ENCODE results near the gene P2RY8. TPM values are rescaled to one million over a fixed set of nuclear protein-coding genes. Genes with fewer than 3 reads are reported as not detected.
"Not testable (repeated sequence)": the region's sequence is repeated elsewhere in the genome, so short reads cannot be mapped to it uniquely, and the experiment has no call there.

The P2RY8 gene
- total RNA-seq, 2 experiments from 2014 or later: 82.4 to 109 TPM

DNA sequence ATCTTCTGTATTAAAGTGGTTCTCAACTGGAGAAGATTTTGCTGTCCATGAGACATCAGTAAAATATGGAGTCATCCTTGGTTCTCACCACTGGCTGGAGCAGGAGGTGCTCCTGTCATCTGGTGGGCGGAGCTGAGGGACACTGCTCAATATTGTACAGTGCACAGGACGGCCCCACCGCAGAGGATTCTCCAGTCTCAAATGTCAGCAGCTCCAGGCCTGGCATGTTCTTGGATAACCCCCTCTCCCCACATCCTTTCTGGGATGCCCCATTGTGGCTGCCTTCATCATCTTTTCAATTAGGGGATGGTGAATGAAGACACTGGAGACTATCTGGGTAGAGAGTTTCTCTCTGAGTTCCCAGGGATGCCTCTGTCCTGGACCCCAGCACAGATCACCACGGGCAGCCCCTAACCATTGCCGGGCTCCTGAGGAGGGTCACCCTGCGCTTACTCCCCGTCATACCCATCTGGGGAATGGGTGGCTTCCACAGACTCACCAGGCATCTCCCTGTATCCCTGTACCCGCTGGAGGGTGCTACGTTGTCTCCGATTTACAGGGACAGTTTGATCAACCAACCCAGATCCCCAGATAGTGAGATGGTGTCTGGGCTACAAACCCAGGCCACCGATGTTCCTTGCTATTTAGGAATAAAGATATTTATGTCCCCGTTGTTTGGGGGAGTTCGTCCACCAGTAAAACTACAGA, 21.9 kb upstream of the P2RY8 start:
- Mint-ChIP-seq H3K36me3 (peaks cover 9% of the 10 kb centered on the region), H3K27ac (no peak overlapping the region), H3K27me3 (no peaks in the 10 kb centered on the region), H3K4me3 (no peak overlapping the region), H3K9me3 (ENCODE audit: low read depth) (peaks cover 4% of the 10 kb centered on the region), H3K4me1 (peaks cover 28% of the 10 kb centered on the region)
- CTCF ChIA-PET: no interaction called here
- no peak for ATAC-seq
- DNase-seq: peak; percentile 31

DNA sequence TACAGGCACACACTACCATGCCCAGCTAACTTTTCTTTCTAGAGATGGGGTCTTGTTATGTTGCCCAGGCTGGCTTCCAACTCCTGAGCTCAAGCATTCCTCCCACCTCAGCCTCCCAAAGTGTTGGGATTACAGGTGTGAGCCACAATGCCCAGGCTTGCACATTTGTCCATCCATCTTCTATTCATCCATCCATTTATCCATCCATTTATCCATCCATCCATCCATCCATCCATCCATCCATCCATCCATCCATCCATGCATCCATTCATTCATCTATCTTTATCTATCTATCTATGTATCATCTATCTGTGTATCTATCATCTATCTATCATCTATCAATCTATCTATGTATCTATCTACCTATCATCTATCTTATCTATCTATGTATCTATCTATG, 20.5 kb upstream of the P2RY8 start:
- H3K9me3 Mint-ChIP-seq (ENCODE audit: low read depth); H3K27ac Mint-ChIP-seq; H3K4me3 Mint-ChIP-seq; ATAC-seq; H3K27me3 Mint-ChIP-seq; H3K36me3 Mint-ChIP-seq; CTCF ChIA-PET: not testable (repeated sequence)
- DNase-seq: peak; percentile 3
- peaks cover 30% of the 10 kb centered on the region for H3K4me1 Mint-ChIP-seq

DNA sequence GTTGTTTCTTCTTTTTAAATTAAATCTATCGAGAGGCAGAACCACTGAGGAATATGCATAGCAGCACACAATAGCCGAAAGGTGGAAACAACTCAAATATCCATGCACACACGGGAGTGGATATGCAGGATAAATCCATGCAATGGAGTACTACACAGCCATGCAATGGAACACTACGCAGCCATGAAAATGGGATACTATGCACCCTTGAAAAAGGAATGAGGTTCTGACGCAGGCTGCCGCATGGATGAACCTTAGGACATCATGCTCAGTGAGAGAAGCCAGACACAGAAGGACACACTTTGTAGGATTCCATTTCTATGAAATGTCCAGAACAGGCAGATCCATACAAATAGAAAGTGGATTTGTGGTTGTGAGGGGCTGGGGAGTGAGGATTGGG, 18.4 kb upstream of the P2RY8 start:
- Mint-ChIP-seq H3K4me3 (peak overlapping the region; percentile 21), H3K36me3 (peaks cover 9% of the 10 kb centered on the region), H3K9me3 (ENCODE audit: low read depth) (peaks cover 4% of the 10 kb centered on the region), H3K27ac (peak overlapping the region; percentile 85), H3K27me3 (peaks cover 4% of the 10 kb centered on the region), H3K4me1 (peaks cover 24% of the 10 kb centered on the region)
- CTCF ChIA-PET: no interaction called here
- DNase-seq: peak; percentile 16
- ATAC-seq: peak; percentile 4

DNA sequence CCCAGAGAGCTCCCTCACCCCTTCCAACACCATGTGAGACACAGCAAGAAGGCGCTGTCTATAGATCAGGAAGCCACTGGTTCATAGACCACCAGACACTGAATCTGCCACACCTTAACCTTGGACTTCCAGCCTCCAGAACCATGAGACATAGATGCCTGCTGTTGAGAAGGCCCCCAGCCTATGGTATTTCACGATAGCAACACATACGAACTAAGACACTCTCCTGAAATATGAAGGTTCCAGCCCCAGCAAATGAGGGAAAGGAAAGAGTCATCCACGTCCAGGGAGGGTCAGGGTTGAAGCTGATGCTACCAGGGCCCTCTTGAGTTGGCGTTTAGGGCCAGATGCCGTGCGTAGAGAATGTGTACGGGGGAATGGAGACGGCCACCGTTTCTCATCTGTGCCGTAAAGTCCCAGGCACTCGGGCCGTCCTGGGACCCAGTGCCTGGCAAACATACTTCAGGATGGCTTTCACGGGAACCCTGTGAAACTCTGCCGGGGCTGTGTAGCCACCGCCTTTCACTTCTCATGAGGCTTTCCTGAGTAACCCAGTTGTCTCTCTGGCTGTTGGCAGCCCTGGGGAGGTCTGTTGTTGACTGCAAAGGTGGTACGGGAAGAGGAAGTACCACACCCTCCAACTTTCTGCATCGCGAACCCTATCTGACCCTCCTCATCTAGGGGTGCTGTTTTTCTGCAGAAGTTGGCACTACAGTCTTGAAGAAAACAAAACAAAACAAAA, 17.7 kb upstream of the P2RY8 start:
- peak overlapping the region; percentile 21 for H3K4me3 Mint-ChIP-seq
- ATAC-seq: peak; percentile 87
- peak; percentile 68 for DNase-seq
- peaks cover 4% of the 10 kb centered on the region for H3K27me3 Mint-ChIP-seq
- peaks cover 9% of the 10 kb centered on the region for H3K36me3 Mint-ChIP-seq
- H3K27ac Mint-ChIP-seq: peak overlapping the region; percentile 85
- CTCF ChIA-PET: no interaction called here
- H3K4me1 Mint-ChIP-seq: peaks cover 24% of the 10 kb centered on the region
- H3K9me3 Mint-ChIP-seq (ENCODE audit: low read depth): peaks cover 4% of the 10 kb centered on the region

DNA sequence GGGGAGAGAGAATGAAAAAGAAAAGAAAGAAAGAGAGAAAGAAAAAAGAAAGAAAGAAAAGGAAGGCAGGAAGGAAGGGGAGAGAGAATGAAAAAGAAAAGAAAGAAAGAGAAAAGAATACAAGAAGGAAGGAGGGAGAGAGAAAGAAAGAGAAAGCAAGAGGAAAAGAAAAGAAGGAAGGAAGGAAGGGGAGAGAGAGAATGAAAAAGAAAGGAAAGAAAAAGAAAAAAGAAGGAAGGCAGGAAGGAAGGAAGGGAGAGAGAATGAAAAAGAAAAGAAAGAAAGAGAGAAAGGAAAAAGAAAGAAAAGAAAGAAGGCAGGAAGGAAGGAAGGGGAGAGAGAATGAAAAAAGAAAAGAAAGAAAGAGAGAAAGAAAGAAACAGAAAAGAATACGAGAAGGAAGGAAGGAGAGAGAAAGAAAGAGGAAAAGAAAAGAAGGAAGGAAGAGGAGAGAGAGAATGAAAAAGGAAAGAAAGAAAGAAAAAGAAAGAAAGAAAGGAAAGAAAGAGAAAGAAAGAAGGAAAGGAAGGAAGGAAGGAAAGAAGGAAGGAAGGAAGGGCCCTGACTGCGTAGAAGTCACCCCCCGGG, 15.1 kb upstream of the P2RY8 start:
- no peak for ATAC-seq
- peaks cover 4% of the 10 kb centered on the region for H3K27me3 Mint-ChIP-seq
- no peak overlapping the region for H3K27ac Mint-ChIP-seq
- peaks cover 6% of the 10 kb centered on the region for H3K9me3 Mint-ChIP-seq (ENCODE audit: low read depth)
- H3K4me3 Mint-ChIP-seq: no peak overlapping the region
- CTCF ChIA-PET: no interaction called here
- H3K4me1 Mint-ChIP-seq: peaks cover 24% of the 10 kb centered on the region
- no peak for DNase-seq
- peaks cover 8% of the 10 kb centered on the region for H3K36me3 Mint-ChIP-seq

DNA sequence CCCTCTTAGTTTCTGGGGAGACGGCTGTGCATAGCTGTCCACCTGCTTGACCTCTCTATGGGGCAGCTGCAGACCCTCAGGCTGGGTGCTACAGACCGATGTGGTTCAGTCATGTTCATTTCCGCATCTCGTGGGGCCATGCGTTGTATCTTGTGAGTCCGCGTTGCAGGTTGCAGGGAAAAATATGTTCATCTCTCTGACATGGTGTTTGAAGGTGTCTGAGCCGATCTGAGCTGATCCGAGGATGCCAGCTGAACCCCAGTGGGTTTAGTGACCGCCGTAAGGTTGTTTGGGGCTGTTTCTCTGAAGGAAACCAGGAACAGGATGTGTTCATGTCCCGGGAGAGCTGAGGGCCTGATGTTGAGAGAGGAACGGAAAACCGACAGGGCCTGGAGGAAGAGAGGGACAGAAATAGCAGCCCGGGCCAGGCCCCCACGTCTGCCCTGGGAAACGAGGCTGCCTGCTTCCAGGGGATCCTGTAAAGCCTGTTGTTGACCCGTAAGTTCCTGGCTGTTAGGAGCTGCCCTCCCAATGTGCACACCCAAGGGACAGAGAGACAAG, 9.8 kb upstream of the P2RY8 start:
- CTCF ChIA-PET: no interaction called here
- Mint-ChIP-seq H3K36me3 (peaks cover 9% of the 10 kb centered on the region), H3K27me3 (peaks cover 2% of the 10 kb centered on the region), H3K27ac (peak overlapping the region; percentile 42), H3K9me3 (ENCODE audit: low read depth) (peaks cover 2% of the 10 kb centered on the region), H3K4me3 (no peak overlapping the region), H3K4me1 (peaks cover 6% of the 10 kb centered on the region)
- peak; percentile 31 for DNase-seq
- no peak for ATAC-seq

DNA sequence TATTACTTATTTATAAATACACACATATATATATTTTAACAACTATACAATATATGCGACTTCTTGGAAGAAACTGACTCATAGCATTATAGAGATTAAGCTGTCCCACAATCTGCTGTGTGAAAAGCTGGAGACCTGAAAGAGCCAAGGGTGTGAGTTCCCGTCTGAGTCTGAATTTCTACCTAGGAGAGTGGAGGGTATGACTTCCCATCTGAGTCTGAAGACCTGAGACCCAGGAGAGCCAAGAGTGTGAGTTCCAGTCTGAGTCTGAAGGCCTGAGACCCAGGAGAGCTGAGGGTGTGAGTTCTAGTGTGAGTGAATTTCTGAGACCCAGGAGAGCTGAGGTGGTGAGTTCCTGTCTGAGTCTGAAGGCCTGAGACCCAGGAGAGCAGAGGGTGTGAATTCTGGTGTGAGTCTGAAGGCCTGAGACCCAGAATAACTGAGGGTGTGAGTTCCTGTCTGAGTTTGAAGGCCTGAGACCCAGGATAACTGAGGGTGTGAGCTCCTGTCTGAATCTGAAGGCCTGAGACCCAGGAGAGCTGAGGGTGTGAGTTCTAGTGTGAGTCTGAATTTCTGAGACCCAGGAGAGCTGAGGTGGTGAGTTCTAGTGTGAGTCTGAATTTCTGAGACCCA, 8.9 kb upstream of the P2RY8 start:
- Mint-ChIP-seq H3K4me3 (no peak overlapping the region), H3K27me3 (no peaks in the 10 kb centered on the region), H3K4me1 (peaks cover 3% of the 10 kb centered on the region), H3K27ac (peak overlapping the region; percentile 2), H3K36me3 (peaks cover 9% of the 10 kb centered on the region), H3K9me3 (ENCODE audit: low read depth) (peaks cover 2% of the 10 kb centered on the region)
- ATAC-seq: no peak
- peak; percentile 40 for DNase-seq
- CTCF ChIA-PET: no interaction called here

DNA sequence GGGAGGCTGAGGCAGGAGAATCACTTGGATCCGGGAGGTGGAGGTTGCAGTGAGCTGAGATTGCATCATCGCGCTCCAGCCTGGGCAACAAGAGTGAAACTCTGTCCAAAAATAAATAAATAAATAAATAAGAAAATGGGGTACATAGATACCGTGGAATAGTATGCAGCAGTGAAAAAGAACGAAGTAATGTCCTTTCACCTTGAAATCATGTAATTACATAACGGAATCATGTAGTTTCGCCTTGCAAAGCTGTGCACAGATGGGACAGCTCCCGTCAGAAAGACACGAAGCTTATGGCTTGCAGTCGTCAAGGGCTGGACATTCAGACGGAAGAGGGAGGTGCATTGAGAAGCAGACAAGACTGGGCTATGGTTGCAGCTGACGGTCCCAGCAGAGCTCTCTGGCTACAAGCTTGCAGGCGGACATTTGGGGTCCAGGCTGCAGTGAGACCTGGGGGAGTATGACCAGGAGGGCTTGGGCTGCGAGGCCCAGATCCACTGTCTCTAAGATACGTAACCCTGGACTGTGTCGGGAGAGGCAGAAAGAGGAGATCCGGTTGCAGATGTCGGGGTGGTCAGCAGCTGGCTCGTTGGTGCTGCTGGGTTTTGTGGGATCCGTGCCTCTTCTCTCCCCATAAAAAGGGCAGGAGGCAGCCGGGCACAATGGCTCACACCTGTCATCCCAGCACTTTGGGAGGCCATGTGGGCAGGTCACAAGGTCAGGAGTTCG, 6.2 kb upstream of the P2RY8 start:
- ATAC-seq (no peak), DNase-seq (peak; percentile 5)
- CTCF ChIA-PET: no interaction called here
- Mint-ChIP-seq H3K9me3 (ENCODE audit: low read depth) (no peaks in the 10 kb centered on the region), H3K36me3 (peaks cover 7% of the 10 kb centered on the region), H3K27me3 (no peaks in the 10 kb centered on the region), H3K4me1 (peaks cover 9% of the 10 kb centered on the region), H3K4me3 (no peak overlapping the region), H3K27ac (no peak overlapping the region)

DNA sequence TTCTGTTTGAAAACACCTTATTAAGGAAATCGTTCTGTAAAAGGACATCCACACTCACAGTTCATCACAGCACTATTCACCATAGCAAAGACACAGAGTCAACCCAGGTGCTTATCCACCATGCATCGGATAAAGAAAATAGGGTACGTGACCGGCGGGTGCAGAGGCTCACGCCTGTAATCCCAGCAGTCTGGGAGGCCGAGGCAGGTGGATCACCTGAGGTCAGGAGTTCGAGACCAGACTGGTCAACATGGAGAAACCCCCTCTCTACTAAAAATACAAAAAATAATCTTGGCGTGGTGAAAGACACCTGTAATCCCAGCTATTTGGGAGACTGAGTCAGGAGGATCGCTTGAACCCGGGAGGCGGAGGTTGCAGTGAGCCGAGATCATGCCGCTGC, 2.2 kb upstream of the P2RY8 start:
- Mint-ChIP-seq H3K4me1 (peaks cover 18% of the 10 kb centered on the region), H3K36me3 (peaks cover 20% of the 10 kb centered on the region), H3K27ac (peak overlapping the region; percentile 58)
- H3K4me3 Mint-ChIP-seq; H3K9me3 Mint-ChIP-seq (ENCODE audit: low read depth); H3K27me3 Mint-ChIP-seq; ATAC-seq; CTCF ChIA-PET: not testable (repeated sequence)
- DNase-seq: peak; percentile 22

DNA sequence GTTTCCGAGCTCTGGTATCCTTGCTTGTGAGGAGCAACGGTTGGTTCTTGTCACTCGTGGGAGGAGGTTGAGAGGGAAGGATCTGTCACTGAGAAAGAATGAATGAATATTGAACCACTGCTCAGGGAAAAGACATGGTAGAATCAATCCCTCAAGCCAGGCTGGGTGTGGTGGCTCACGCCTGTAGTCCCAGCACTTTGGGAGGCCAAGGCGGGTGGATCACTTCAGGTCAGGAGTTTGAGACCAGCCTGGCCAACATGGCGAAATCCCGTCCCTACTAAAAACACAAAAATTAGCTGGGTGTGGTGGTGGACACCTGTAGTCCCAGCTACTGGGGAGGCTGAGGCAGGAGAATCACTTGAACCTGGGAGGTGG, 718 bp upstream of the P2RY8 start:
- Mint-ChIP-seq H3K4me3 (peak overlapping the region; percentile 94), H3K4me1 (peaks cover 21% of the 10 kb centered on the region), H3K27ac (peak overlapping the region; percentile 100), H3K36me3 (peaks cover 23% of the 10 kb centered on the region)
- ATAC-seq; H3K27me3 Mint-ChIP-seq; H3K9me3 Mint-ChIP-seq (ENCODE audit: low read depth); DNase-seq; CTCF ChIA-PET: not testable (repeated sequence)

DNA sequence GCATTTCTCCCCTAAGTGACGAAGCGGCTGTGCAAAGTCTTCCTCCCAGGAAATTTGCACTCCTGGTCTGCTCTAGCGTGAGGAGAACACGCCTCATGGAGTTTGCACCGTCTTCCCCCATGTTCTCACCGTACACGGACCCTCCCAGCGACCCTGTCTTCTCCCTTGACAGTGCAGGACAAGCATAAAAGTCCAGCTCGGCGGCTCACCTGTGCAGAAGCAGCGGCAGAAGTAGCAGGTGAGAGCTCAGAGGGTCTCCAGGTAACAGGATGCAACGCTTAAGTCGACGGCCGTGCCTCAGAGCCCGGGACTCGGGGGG, 314 bp downstream of the P2RY8 start:
- H3K4me1 Mint-ChIP-seq: peaks cover 24% of the 10 kb centered on the region
- ATAC-seq (peak; percentile 5), DNase-seq (no peak)
- peaks cover 27% of the 10 kb centered on the region for H3K36me3 Mint-ChIP-seq
- CTCF ChIA-PET: no interaction called here
- peak overlapping the region; percentile 94 for H3K4me3 Mint-ChIP-seq
- peak overlapping the region; percentile 100 for H3K27ac Mint-ChIP-seq
- no peaks in the 10 kb centered on the region for H3K27me3 Mint-ChIP-seq
- no peaks in the 10 kb centered on the region for H3K9me3 Mint-ChIP-seq (ENCODE audit: low read depth)

DNA sequence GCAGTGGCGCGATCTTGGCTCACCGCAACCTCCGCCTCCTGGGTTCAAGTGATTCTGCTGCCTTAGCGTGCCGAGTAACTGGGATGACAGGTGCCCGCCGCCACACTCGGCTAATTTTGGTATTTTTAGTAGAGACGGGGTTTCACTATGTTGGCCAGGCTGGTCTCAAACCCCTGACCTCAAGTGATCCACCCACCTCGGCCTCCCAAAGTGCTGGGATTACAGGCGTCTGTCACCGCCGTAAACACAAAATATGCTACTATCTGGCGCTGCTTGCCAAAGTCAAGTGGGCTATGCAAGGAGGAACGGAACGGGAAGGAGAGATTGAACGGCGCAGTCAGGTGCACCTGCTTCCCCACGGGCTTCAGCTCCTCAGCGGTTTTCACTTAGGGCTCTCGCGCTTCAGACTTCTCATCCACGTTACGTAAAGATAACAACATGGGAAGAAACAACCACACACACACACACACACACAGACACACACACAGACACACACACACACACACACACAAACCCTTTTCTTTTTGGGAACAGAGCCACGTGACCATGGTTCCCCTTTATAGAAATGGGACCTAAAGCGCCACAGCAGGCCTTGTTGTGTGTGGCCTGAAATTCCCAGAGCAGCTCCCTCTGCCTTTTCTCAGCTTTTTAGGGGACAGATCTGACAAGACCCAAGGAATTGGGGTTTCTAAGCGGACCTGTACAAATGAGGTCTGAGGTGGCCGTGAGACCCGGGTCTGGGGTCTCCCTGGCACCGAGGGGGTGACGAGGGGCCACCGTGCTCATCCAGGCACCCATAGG, 1.5 kb downstream of the P2RY8 start:
- Mint-ChIP-seq H3K27me3 (no peaks in the 10 kb centered on the region), H3K9me3 (ENCODE audit: low read depth) (no peaks in the 10 kb centered on the region), H3K36me3 (peaks cover 27% of the 10 kb centered on the region), H3K4me3 (peak overlapping the region; percentile 94), H3K4me1 (peaks cover 24% of the 10 kb centered on the region), H3K27ac (peak overlapping the region; percentile 100)
- CTCF ChIA-PET: no interaction called here
- peak; percentile 16 for ATAC-seq
- DNase-seq: peak; percentile 88
